ENCODE results near the gene HAUS5.

The HAUS5 gene

DNA sequence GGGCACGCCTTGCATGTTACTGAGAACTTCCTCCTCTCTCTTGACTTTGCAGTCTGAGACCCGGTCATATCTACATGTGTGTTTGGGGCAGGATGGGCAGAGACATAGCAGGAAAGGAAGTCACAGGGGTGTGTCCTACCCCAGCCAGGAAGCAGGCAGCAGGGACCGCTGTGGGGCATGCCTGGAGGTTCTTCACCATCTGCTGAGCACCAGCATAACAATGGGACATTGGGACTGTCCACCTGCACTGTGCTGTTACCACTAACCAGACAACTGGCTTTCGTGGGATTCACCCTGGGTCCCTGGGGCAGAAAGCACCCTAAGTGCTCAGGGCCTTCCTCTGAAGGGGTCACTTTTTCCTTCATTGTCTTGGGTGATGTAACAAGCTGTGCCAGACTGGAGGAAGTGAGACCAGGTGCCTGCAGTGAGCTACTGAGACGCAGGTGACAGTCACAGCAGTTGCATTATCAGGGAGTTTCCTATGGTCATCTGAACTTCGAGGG, 2.6 kb upstream of the HAUS5 start:
- no peak for TF ChIP-seq CTCF (conservative IDR thresholded peaks at IDR 0.05; ENCODE audit: low read length)
- DNase-seq (ENCODE audit: low read depth): no peak
- no peak overlapping the region for H3K4me3 ChIP-seq (ENCODE audit: low read length)

DNA sequence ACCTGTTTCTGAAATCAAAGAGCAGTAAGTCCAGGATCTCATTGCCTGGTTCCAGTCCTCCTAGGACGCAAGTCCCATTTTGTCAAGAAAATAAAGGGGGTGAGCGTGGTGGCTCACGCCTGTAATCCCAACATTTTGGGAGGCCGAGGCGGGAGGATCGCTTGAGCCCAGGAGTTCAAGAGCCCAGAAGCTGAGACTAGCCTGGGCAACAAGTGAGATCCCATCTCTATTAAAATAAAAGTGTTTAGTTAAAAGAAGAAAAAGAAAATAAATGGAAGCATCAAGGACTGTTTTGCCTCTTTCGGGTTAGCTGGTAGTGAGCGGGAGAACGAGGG, 344 bp upstream of the HAUS5 start:
- no peak for TF ChIP-seq CTCF (conservative IDR thresholded peaks at IDR 0.05; ENCODE audit: low read length)
- peak overlapping the region; percentile 89 for H3K4me3 ChIP-seq (ENCODE audit: low read length)
- DNase-seq (ENCODE audit: low read depth): no peak

DNA sequence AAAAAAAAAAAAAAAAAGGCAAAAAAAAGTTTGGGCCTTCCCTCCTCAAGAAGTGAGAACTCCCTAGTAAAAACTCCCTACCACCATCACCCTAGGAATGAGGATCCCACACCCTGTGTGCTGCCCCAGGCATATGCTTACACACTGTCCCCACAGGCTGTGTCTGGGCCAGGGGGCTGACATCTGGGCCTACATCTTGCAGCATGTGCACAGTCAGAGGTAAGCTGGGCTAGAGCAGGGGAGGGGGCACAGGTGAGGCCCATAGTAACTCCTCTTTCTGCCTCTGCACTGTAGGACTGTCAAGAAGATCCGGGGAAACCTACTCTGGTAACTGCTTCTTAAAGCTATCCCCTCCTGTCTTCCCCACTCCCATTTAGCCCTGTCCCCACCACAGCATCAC, 1.0 kb downstream of the HAUS5 start:
- no peak for DNase-seq (ENCODE audit: low read depth)
- no peak overlapping the region for H3K4me3 ChIP-seq (ENCODE audit: low read length)
- TF ChIP-seq CTCF (conservative IDR thresholded peaks at IDR 0.05; ENCODE audit: low read length): no peak

- no peak for DNase-seq (ENCODE audit: low read depth)
- H3K4me3 ChIP-seq (ENCODE audit: low read length): no peak overlapping the region
- no peak for TF ChIP-seq CTCF (conservative IDR thresholded peaks at IDR 0.05; ENCODE audit: low read length)
Observed at GRCh38 chr19:35615036-35615435, 2.5 kb downstream of the HAUS5 start.

- DNase-seq (ENCODE audit: low read depth): no peak
- no peak overlapping the region for H3K4me3 ChIP-seq (ENCODE audit: low read length)
- no peak for TF ChIP-seq CTCF (conservative IDR thresholded peaks at IDR 0.05; ENCODE audit: low read length)
Observed at GRCh38 chr19:35618857-35619256, 6.3 kb downstream of the HAUS5 start.

DNA sequence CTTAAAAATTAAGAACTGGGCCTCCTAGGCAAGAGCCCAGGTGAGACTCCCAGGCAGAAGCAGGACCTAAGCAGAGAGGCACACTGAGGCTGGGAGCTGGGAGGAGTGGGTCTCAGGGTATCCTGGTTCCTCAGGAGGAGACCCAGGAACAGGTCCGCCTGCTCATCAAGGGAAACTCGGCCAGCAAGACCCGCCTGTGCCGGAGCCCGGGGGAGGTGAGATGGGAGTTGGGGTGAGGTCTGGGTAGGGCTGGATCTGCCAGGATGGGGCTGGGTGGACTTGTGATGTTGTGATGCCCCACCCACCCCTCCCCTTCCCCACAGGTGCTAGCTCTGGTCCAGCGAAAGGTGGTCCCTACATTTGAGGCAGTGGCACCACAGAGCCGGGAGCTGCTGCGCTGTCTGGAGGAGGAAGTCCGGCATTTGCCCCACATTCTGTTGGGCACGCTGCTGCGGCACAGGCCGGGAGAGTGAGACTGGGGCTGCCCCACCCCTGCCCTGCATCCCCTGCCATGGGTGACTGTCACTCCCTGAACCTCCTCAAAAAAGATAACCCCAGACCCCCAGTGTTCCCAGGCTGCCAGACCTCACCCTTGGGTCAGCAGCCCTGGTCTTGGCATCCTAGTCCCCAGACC, 6.9 kb downstream of the HAUS5 start:
- no peak for TF ChIP-seq CTCF (conservative IDR thresholded peaks at IDR 0.05; ENCODE audit: low read length)
- DNase-seq (ENCODE audit: low read depth): no peak
- H3K4me3 ChIP-seq (ENCODE audit: low read length): no peak overlapping the region

GRCh38 chr19:35620001-35620400, 7.5 kb downstream of the HAUS5 start:
- H3K4me3 ChIP-seq (ENCODE audit: low read length): no peak overlapping the region
- TF ChIP-seq CTCF (conservative IDR thresholded peaks at IDR 0.05; ENCODE audit: low read length): no peak
- no peak for DNase-seq (ENCODE audit: low read depth)

Data from AG10803 (cell line).